Left ventricle myocardium superior (tissue), 1 donor: ENCODE data around the gene AQP6. TPM values are rescaled to one million over a fixed set of nuclear protein-coding genes. Genes with fewer than 3 reads are reported as not detected.

Experiments
- ATAC-seq: fragments of 200-7000 bp; cut with Tn5 transposase; one replicate; pipeline ENCODE4 v1.9.1; 2020; ENCODE audit warnings: mild to moderate bottlenecking, moderate library complexity
- DNase-seq: peaks from one replicate; pipeline ENCODE4 v3.0.0-alpha.2; 2020
- intact Hi-C: fragments of 100-400 bp; cut with micrococcal nuclease; formaldehyde crosslinking; loops from one replicate; pipeline ENCODE4 v1.11.0; 2022
- total RNA-seq: library from RNA; stranded (reverse); fragmentation: NEBNext Ultra II Directional; extraction: Animal tissue kit (Norgen Biotek cat#: 25700); gene quantifications from one replicate; pipeline ENCODE4 v1.2.1, GENCODE V29; 2021
- donor health status: DM: no; HTN: yes; CAD: no; lungs with severe emphysema.

The AQP6 gene
- total RNA-seq, 1 donor from 2014 or later = not detected

GRCh38 chr12:50017641-50018040, 44.9 kb downstream of the AQP6 start:
- ATAC-seq = peak; percentile 15
- no peak for DNase-seq
- intact Hi-C loops = no loop called here

GRCh38 chr12:50018154-50018553, 45.4 kb downstream of the AQP6 start:
- DNase-seq (no peak), ATAC-seq (no peak)
- intact Hi-C loops = no loop called here

- intact Hi-C loops = no loop called here
- peak; percentile 89 for ATAC-seq
- DNase-seq = no peak
These were observed 46.2 kb downstream of the AQP6 start for GRCh38 chr12:50018968-50019367.

- intact Hi-C loops = no loop called here
- ATAC-seq (no peak), DNase-seq (no peak)
These were observed 46.8 kb downstream of the AQP6 start for GRCh38 chr12:50019524-50019923.

- no peak for ATAC-seq
- DNase-seq = no peak
- intact Hi-C loops = no loop called here
These were observed 48.3 kb downstream of the AQP6 start for GRCh38 chr12:50021031-50021430.

- intact Hi-C loops = no loop called here
- ATAC-seq = no peak
- no peak for DNase-seq
These were observed 50.2 kb downstream of the AQP6 start for GRCh38 chr12:50022903-50023302.

GRCh38 chr12:50024227-50024626, 51.5 kb downstream of the AQP6 start:
- intact Hi-C loops = no loop called here
- no peak for ATAC-seq
- DNase-seq = no peak

GRCh38 chr12:50024805-50025186, 52.0 kb downstream of the AQP6 start:
- ATAC-seq (no peak), DNase-seq (no peak)
- intact Hi-C loops = no loop called here

GRCh38 chr12:50025187-50026059, 52.7 kb downstream of the AQP6 start, which contains the start of gene RACGAP1:
Gene RACGAP1 (minus strand): TSS chr12:50025494. CDS start chr12:50016715, 8,779 bp downstream.
- intact Hi-C loops = no loop called here
- peak; percentile 93 for DNase-seq
- ATAC-seq = peak; percentile 99

GRCh38 chr12:50026691-50027090, 53.9 kb downstream of the AQP6 start:
- intact Hi-C loops = no loop called here
- no peak for ATAC-seq
- DNase-seq = no peak

Other genes with a start within 250 kb of the AQP6 start
- gene TMBIM6, start 231.4 kb upstream of the AQP6 start, total RNA-seq = 255 TPM
- gene NCKAP5L, start 144.5 kb upstream of the AQP6 start, total RNA-seq = 32.3 TPM
- 2.7 TPM for gene BCDIN3D, start 129.8 kb upstream of the AQP6 start, total RNA-seq
- gene FAIM2, start 69.0 kb upstream of the AQP6 start, total RNA-seq = 8.2 TPM
- not detected for gene AQP2, start 22.2 kb upstream of the AQP6 start, total RNA-seq
- 0.40 TPM for gene AQP5, start 11.1 kb upstream of the AQP6 start, total RNA-seq
- 3.4 TPM for gene RACGAP1, start 52.5 kb downstream of the AQP6 start, total RNA-seq
- 0.99 TPM for gene ASIC1, start 84.6 kb downstream of the AQP6 start, total RNA-seq
- 17.2 TPM for gene SMARCD1, start 112.4 kb downstream of the AQP6 start, total RNA-seq
- 33.9 TPM for gene GPD1, start 131.1 kb downstream of the AQP6 start, total RNA-seq
- gene COX14, start 139.3 kb downstream of the AQP6 start, total RNA-seq = 237 TPM
- gene CERS5, start 194.4 kb downstream of the AQP6 start, total RNA-seq = 9.4 TPM